Lung microvascular endothelial cell (primary cell): ENCODE measurements around the gene PPP2R3B. TPM values are rescaled to one million over a fixed set of nuclear protein-coding genes. Genes with fewer than 3 reads are reported as not detected.
"Not testable (repeated sequence)": the region's sequence is repeated elsewhere in the genome, so short reads cannot be mapped to it uniquely, and the experiment has no call there.

Experiments used
- DNase-seq, 2 donors: peaks; one replicate each; pipeline versions ENCODE4 v3.0.0 to v3.0.0-alpha.2; 2010; ENCODE audit warnings: low read depth in 2 of 2
- total RNA-seq: library from RNA; depleted of rRNA; stranded (reverse); fragments of >200 nt; gene quantifications from 2 replicates; pipeline ENCODE4 v1.2.1, GENCODE V29; 2014

PPP2R3B gene
- total RNA-seq, 1 donor from 2014 or later: 12.5 TPM

DNA sequence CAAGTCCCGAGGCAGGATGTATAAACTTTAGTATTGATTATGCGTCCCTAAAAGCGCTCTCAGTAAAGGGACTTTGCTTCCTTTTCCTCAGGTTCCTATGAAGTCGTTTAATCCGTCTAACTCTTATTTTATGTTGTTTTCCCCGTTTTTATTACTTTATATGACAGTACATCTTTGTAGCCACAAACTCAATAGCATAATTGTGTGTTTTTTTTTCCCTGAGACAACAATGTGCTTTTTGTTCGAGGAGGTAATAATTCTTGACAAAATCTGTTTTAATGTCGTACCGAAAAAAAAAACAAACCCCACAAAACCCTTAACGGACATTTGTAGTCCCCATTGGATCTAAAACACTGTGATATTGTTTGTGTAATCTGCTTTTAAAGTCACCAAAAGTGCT, 17.9 kb upstream of the PPP2R3B start:
- no peak for DNase-seq

DNA sequence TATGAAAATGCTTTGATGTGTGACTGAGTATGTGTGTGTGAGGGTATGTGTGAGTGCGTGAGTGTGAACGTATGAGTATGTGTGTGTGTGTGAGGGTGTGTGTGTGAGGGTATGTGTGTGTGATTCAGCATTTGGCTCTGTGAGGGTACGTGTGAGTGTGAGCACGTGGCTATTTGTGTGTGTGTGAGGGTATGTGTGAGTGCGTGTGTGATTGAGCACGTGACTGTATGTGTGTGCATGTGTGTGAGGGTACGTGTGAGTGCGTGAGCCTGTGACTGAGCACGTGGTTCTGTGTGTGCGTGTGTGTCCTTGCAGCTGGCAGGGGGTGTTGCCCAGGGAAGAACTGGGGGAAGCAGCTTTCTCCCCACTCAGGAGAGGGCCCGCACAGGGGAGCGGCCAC, 16.1 kb upstream of the PPP2R3B start:
- no peak for DNase-seq

DNA sequence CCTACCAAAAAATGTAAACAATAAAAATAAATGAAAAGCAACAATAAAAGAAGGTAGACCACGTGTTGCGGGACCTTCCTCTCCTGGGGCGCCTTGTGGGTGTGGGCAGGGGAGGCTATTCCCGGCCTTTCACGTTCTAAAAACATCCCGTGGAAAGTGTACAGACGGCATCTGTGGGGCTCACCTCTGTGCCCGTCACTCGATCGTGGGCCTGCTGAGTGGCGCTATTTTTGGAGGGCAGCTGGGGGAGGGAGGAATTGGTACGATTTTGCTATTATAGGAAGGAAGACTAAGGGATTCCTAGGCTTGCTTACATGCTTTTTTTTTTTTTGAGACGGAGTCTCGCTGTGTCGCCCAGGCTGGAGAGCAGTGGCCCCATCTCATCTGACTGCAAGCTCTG, 13.6 kb upstream of the PPP2R3B start:
- DNase-seq: no peak

DNA sequence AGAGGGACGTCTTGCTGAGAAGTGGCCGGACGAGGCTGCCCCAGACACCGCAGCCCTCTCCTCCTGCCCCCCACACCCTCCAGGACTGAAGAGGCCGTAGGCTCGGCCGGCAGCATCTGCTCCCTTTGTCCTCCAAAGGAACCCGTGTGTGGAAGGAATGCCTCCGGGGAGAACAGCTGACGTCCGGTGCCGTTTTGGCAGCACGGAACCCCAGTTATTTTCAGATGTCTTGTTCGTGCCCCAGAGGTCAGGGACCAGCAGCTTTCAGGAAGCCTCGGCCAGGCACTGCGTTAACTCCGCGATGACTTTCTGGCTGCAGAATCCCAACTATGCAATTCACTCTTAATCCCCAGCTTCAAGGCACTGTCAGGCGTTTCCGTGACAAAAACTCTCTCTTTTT, 10.9 kb upstream of the PPP2R3B start:
- DNase-seq: peak in 1 of 2 donors; percentile 91

GRCh38 chrX:394830-395229, 8.1 kb upstream of the PPP2R3B start:
- DNase-seq: no peak

DNA sequence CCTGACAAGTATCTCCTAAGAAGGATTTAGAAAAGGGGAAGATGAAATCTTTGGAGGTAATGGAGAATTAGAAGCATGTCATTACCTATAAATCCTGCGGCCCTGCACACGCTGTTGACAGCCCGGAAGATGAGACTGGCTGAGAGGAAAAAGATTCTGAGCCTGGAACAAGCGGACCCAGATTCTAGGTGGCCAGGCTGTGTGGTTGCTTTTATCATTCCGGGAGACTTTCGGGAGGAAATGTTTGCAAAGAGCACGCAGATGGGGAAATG, 5.8 kb upstream of the PPP2R3B start:
- no peak for DNase-seq

DNA sequence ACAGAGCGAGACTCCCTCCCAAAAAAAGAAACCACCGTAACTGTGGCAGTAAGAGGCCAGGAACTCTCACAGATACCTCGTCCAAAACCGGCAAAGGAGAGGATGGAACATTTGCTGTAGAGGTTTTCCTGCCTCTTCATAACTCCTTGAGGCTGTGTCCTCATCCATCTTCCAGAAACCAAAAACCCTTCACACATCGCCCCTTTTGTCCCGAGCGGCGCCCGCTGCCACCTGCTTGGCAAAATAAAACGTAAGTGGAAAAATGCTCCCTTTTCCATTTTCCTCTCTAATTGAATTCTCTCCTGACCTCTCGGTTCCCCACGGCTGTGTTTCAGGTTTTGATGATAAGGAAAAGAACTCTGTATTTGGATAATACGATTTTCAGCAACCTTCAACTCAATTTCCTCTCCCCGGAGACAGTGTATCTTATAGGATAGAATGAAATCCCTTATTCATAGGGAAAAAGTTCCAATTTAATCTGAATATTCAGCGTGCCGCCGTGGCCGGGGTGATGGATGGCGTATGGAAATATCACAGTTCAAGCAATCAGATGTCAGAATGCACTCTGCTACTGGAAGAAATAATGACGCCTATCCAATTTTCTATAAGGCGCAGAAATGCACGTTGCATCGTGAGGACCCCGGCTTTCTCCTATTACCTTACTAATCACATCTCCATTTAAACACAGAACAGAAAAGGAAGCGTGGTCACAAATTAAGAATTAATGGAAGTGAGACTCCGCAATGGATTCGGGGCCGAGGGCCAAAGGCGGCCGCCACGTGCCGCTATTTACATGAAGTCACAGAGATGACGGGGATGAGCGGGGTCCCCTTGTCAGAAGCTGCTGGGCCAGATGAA, 5.2 kb upstream of the PPP2R3B start:
- no peak for DNase-seq

- DNase-seq: no peak
These were observed 3.8 kb upstream of the PPP2R3B start for GRCh38 chrX:390459-390858.

DNA sequence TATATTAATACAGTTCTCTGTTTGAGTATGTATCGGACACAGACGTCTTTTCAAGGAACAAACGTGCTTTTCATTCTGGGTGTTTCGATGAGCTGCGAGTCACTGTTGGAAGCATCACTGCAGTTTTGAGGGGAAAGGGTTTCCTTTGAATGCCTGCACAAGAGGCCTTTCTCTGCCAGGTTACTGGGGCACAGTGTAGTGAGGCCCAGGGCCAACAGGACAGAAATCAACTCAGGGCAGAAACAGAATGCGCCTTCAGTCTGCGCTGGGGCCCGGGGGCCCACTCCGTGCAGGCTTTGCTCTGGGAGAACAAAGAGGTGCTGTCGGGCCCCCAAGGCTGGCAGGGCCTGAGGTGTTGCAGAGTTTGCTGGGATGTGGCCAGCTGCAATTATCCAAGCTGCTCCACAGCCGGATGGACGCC, 2.3 kb upstream of the PPP2R3B start:
- no peak for DNase-seq

- DNase-seq: no peak
These were observed 1.0 kb upstream of the PPP2R3B start for GRCh38 chrX:387729-388128.

DNA sequence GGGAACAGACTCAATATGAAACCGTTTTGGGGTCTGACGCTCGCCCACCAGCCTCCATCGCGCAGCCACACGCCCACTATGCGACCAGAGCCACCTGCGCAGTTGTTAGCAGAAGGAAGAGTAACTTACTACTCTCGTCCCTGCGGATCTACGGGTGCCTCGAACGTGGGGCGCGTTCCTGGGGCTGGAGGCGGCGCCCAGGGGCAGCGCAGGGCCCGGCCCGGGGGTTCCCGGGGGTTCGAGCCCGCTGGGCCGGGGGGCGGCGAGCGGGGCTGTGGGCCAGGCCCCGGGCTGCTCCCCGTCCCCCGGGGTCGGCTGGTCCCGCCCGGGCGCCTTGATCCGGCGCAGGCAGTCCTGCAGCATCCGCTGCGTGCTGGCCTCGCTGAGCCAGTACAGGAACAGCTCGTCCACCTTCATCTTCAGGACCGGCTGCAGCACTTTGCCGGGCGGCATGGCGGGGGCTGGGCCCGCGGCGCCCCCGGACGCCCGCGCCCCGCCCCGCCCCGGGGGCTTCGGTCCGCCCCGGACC, 404 bp downstream of the PPP2R3B start:
- DNase-seq: peak in 1 of 2 donors; percentile 19

GRCh38 chrX:385736-386135, 971 bp downstream of the PPP2R3B start:
- not testable (repeated sequence) for DNase-seq

- no peak for DNase-seq
These were observed 1.8 kb downstream of the PPP2R3B start for GRCh38 chrX:384861-385260.

- no peak for DNase-seq
These were observed 8.3 kb downstream of the PPP2R3B start for GRCh38 chrX:378443-378842.

DNA sequence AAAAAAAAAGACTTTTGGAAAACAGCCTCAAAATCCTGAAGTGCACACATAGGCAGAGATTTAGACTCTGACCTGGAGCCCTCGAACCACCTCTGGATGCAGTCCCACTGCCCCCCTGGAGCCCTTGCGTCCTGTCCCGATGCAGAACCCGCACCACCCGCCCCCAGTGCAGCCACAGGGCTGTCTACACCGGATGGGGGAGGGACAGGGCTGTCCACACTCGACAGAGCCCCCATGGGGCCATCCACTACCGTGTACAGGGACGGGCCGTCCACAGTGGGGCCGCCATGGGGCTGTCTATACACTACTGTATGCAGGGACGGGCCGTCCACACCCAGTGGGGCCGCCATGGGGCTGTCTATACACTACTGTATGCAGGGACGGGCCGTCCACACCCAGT, 10.5 kb downstream of the PPP2R3B start:
- not testable (repeated sequence) for DNase-seq

DNA sequence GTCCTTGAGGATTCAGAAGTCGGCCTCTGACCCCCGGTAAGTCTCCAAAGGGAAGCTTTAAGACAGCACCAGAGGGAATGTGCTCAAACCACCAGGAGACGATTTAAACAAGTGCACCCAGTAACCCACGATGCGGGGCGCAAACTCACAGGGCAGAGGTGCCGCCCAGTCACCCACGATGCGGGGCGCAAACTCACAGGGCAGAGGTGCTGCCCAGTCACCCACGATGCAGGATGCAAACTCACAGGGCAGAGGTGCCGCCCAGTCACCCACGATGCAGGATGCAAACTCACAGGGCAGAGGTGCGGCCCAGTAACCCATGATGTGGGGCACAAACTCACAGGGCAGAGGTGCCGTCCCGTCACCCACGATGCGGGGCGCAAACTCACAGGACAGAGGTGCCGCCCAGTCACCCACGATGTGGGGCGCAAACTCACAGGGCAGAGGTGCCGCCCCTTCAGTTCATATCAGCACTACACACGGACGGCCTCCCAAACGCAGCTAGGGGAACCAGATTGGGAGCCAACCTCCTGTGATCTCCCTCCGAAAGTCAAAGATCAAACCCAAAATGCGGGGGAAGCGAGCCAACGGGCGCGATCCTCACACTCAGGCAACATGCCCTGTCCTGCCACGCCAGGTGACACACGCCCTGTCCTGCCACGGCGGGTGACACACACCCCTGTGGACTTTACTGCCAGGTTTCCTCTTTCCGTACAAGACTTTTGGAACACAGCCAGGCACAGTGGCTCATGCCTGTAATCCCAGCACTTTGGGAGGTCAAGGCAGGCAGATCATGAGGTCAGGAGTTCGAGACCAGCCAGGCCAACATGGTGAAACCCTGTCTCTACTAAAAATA, 11.3 kb downstream of the PPP2R3B start:
- no peak for DNase-seq

GRCh38 chrX:374596-374995, 12.1 kb downstream of the PPP2R3B start:
- DNase-seq: peak in 1 of 2 donors; percentile 19

DNA sequence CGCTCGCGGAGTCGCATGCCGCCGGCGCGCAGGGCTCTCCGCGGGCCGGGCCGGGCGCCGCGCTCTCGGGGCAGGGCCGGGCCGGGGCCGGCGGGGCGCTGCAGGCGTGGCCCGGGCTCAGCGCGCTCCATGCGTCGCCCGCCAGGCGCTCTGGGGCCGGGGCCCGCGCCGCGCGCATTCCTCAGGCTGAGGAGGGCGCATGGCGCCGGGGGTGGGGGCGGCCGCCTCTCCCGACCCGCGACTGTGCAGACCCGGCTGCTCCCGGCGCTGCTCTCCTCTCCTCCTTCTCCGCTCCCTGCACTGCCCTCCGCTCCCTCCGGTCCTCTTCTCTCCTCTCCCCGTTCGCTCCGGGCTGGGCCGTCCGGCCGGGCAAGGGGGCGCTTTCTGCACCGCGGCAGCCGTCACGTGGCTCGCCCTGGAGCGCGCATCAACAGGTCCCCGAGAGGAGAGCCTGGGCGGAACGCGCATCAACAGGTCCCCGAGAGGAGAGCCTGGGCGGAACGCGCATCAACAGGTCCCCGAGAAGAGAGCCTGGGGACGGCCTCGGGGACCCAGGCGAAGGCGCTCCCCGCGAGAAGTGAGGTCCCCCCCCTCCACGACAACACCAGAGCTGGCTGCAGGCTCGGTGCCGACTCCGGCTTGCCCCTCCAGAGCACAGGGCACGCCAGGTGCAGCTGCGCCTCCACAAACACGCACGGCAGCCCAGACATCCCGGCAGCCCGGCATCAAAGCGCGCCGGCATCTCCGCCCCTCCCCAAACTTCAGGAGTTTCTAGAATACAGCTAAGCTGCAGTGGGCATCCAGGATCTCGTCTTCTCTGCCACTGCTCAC, 12.9 kb downstream of the PPP2R3B start:
- peak; percentile 41 to 51 for DNase-seq

DNA sequence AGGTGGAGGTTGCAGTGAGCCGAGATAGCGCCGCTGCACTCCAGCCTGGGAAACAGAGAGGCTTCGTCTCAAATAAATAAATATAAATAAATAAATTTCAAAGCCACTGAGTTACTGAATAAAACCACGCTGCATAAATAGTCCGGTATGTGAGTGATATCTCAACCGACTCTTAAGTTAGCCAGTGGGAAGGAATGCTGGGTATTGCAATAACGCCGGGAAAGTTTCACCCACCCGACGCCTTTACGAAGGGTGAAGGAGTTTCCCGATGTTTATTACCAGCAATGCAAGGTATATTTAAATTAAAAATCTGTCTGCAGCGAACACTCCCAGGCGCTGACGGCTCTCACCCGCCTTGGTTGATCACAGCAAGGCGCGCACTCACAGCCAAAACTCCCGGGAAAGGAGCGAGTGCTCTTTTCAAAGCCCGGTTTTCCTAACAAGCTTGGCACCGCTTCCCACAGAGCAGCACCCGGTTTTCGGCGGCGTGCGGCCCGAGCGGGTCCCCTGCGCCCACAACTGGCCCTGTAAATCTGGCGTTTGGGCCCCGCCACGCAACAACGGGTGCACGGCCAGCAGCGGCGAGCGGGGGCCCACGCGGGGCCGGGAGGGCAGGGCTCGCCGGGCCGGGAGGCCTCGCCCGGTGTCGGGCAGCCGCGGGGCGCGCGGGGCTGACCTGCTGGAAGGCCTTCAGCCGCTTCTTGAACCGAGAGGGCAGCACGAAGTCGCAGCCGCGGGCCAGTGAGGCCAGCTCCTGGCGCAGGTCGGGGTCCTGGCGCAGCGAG, 13.7 kb downstream of the PPP2R3B start:
- DNase-seq: no peak

- no peak for DNase-seq
These were observed 14.8 kb downstream of the PPP2R3B start for GRCh38 chrX:371907-372306.
